HEK293 (cell line): Measurements from ENCODE around the gene P2RX6.

Experiments
- BCL11A ChIP-seq: fragments of 450-650 bp; formaldehyde crosslinking; IDR thresholded peaks from 2 replicates; pipeline ENCODE4 v1.5.1; 2016; ENCODE audit warnings: low read depth, missing biosample characterization, missing genetic modification characterization
- BCL11B ChIP-seq: fragments of 450-650 bp; formaldehyde crosslinking; IDR thresholded peaks from 2 replicates; pipeline ENCODE4 v1.5.1; 2016; ENCODE audit warnings: low read depth, missing biosample characterization, missing genetic modification characterization
- HIC1 ChIP-seq: fragments of 450-650 bp; formaldehyde crosslinking; IDR thresholded peaks from 2 replicates; pipeline ENCODE4 v1.5.1; 2016; ENCODE audit warnings: missing biosample characterization, missing genetic modification characterization
- HOXC10 ChIP-seq: sonication (generic); formaldehyde crosslinking; IDR thresholded peaks from 2 replicates; pipeline ENCODE4 v1.8.1; 2023; ENCODE audit warnings: mild to moderate bottlenecking, missing genetic modification reagents
- KLF10 ChIP-seq: fragments of 450-650 bp; IDR thresholded peaks from 2 replicates; pipeline ENCODE4 v1.5.1; 2018; ENCODE audit warnings: missing biosample characterization, mild to moderate bottlenecking, missing genetic modification characterization
- KLF8 ChIP-seq: fragments of 450-650 bp; formaldehyde crosslinking; IDR thresholded peaks from 2 replicates; pipeline ENCODE4 v1.5.1; 2016; ENCODE audit warnings: missing biosample characterization, missing genetic modification characterization
- RBAK ChIP-seq: fragments of 450-650 bp; formaldehyde crosslinking; IDR thresholded peaks from 2 replicates; pipeline ENCODE4 v1.5.1; 2016; ENCODE audit warnings: missing biosample characterization, missing genetic modification characterization
- SP2 ChIP-seq: fragments of 450-650 bp; formaldehyde crosslinking; IDR thresholded peaks from 2 replicates; pipeline ENCODE4 v1.5.1; 2016; ENCODE audit warnings: missing biosample characterization, missing genetic modification characterization
- ZBTB11 ChIP-seq: fragments of 450-650 bp; formaldehyde crosslinking; conservative IDR thresholded peaks from 2 replicates; pipeline ENCODE4 v1.5.1; 2016; ENCODE audit warnings: low read depth, missing biosample characterization, missing genetic modification characterization
- ZBTB21 ChIP-seq: fragments of 450-650 bp; formaldehyde crosslinking; IDR thresholded peaks from 2 replicates; pipeline ENCODE4 v1.5.1; 2017; ENCODE audit warnings: missing biosample characterization, missing genetic modification characterization
- ZFP69B ChIP-seq: fragments of 450-650 bp; formaldehyde crosslinking; IDR thresholded peaks from 2 replicates; pipeline ENCODE4 v1.5.1; 2016; ENCODE audit warnings: missing biosample characterization, missing genetic modification characterization
- ZNF112 ChIP-seq: fragments of 450-650 bp; formaldehyde crosslinking; IDR thresholded peaks from 2 replicates; pipeline ENCODE4 v1.5.0; 2017; ENCODE audit warnings: missing biosample characterization, missing genetic modification characterization
- ZNF138 ChIP-seq: fragments of 450-650 bp; formaldehyde crosslinking; IDR thresholded peaks from 2 replicates; pipeline ENCODE4 v1.5.1; 2016; ENCODE audit warnings: missing biosample characterization, missing genetic modification characterization, borderline replicate concordance
- ZNF146 ChIP-seq: fragments of 450-650 bp; formaldehyde crosslinking; IDR thresholded peaks from 2 replicates; pipeline ENCODE4 v1.5.1; 2016; ENCODE audit warnings: missing biosample characterization, missing genetic modification characterization
- ZNF155 ChIP-seq: fragments of 450-650 bp; formaldehyde crosslinking; IDR thresholded peaks from 2 replicates; pipeline ENCODE4 v1.5.1; 2016; ENCODE audit warnings: missing biosample characterization, missing genetic modification characterization
- ZNF157 ChIP-seq: fragments of 450-650 bp; formaldehyde crosslinking; IDR thresholded peaks from 2 replicates; pipeline ENCODE4 v1.5.1; 2016; ENCODE audit warnings: missing biosample characterization, missing genetic modification characterization
- ZNF16 ChIP-seq: fragments of 450-650 bp; formaldehyde crosslinking; IDR thresholded peaks from 2 replicates; pipeline ENCODE4 v1.5.1; 2016; ENCODE audit warnings: low read depth, missing biosample characterization, missing genetic modification characterization
- ZNF214 ChIP-seq: fragments of 450-650 bp; formaldehyde crosslinking; IDR thresholded peaks from 2 replicates; pipeline ENCODE4 v1.5.1; 2017; ENCODE audit warnings: missing biosample characterization, mild to moderate bottlenecking, missing genetic modification characterization, borderline replicate concordance
- ZNF266 ChIP-seq: fragments of 450-650 bp; formaldehyde crosslinking; IDR thresholded peaks from 2 replicates; pipeline ENCODE4 v1.5.1; 2016; ENCODE audit warnings: missing biosample characterization, missing genetic modification characterization, low read depth
- ZNF366 ChIP-seq: fragments of 450-650 bp; formaldehyde crosslinking; conservative IDR thresholded peaks from 2 replicates; pipeline ENCODE4 v1.5.1; 2016; ENCODE audit warnings: missing biosample characterization, missing genetic modification characterization
- ZNF416 ChIP-seq: fragments of 450-650 bp; formaldehyde crosslinking; IDR thresholded peaks from 2 replicates; pipeline ENCODE4 v1.5.1; 2016; ENCODE audit warnings: missing biosample characterization, missing genetic modification characterization
- ZNF514 ChIP-seq: fragments of 450-650 bp; formaldehyde crosslinking; IDR thresholded peaks from 2 replicates; pipeline ENCODE4 v1.5.1; 2016; ENCODE audit warnings: missing biosample characterization, missing genetic modification characterization
- ZNF558 ChIP-seq: fragments of 450-650 bp; formaldehyde crosslinking; IDR thresholded peaks from 2 replicates; pipeline ENCODE4 v1.5.1; 2016; ENCODE audit warnings: missing biosample characterization, missing genetic modification characterization
- ZNF677 ChIP-seq: fragments of 450-650 bp; IDR thresholded peaks from 2 replicates; pipeline ENCODE4 v1.5.0; 2018; ENCODE audit warnings: missing biosample characterization, mild to moderate bottlenecking, missing genetic modification characterization, moderate library complexity
- ZNF76 ChIP-seq: fragments of 450-650 bp; formaldehyde crosslinking; IDR thresholded peaks from 2 replicates; pipeline ENCODE4; 2016; ENCODE audit warnings: low read depth, missing biosample characterization, missing genetic modification characterization, borderline replicate concordance
- ZNF768 ChIP-seq: fragments of 450-650 bp; formaldehyde crosslinking; IDR thresholded peaks from 2 replicates; pipeline ENCODE4 v1.5.1; 2018; ENCODE audit warnings: missing biosample characterization, mild to moderate bottlenecking, missing genetic modification characterization
- ZSCAN16 ChIP-seq: fragments of 450-650 bp; formaldehyde crosslinking; IDR thresholded peaks from 2 replicates; pipeline ENCODE4 v1.5.1; 2016; ENCODE audit warnings: missing biosample characterization, missing genetic modification characterization
- ZXDB ChIP-seq: fragments of 450-650 bp; formaldehyde crosslinking; IDR thresholded peaks from 2 replicates; pipeline ENCODE4 v1.5.1; 2016; ENCODE audit warnings: missing biosample characterization, missing genetic modification characterization
- TF ChIP-seq, protein P1 (sequence below): fragments of 450-650 bp; formaldehyde crosslinking; IDR thresholded peaks from 2 replicates; pipeline ENCODE4 v1.5.1; 2017; ENCODE audit warnings: missing biosample characterization, missing genetic modification characterization
- TF ChIP-seq, protein P2 (sequence below): fragments of 450-650 bp; formaldehyde crosslinking; IDR thresholded peaks from 2 replicates; pipeline ENCODE4 v1.5.1; 2016; ENCODE audit warnings: missing biosample characterization, missing genetic modification characterization
- TF ChIP-seq, protein P3 (sequence below): fragments of 450-650 bp; formaldehyde crosslinking; IDR thresholded peaks from 2 replicates; pipeline ENCODE4 v1.5.1; 2017; ENCODE audit warnings: missing biosample characterization, missing genetic modification characterization

The P2RX6 gene

DNA sequence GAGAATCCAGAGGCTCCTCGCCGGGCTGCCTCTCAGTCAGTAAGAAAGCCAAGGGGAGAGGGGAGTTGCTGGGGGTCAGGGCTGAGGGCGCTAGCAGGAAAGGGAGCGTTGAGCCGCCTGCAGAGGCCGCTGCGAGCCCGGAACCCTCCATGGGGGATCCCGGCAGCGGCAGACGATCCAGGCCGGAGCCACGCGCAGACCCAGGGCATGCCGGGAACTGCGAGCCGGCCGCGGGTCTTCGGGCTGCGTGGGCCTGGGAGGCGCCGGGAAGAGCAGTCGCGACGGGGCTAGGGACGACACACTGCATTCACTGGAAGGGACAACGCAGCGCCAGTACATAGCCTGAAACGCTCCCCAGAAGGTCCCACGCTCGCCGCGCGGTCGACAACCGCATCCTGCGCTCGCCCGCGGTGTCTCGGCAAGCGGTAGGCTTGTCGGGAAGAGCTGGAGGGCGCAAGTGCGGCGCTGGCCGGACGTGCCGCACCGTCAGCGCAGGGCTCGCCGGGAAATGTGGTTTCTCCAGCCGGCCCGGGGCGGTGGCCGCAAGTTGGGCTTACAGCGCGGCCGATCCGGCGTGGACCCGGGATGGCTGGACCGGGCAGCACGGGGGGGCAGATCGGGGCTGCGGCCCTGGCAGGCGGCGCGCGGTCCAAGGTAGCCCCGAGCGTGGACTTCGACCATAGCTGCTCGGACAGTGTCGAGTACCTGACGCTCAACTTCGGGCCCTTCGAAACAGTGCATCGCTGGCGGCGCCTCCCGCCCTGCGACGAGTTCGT lies 33.0 kb upstream of the P2RX6 start, which contains the start of gene LZTR1 (continued):
- TF ChIP-seq ZNF214, result no peak
- TF ChIP-seq HIC1, result no peak
- no peak for TF ChIP-seq ZNF112 (tag by site-specific recombination)
- TF ChIP-seq ZNF266 (tag by site-specific recombination), result no peak
- 0 out of 2 replicates have a peak, but pooled peaks have one; percentile 10 for TF ChIP-seq ZFP69B (tag by site-specific recombination)
- no peak for TF ChIP-seq ZNF514 (tag by site-specific recombination)
- no peak for TF ChIP-seq KLF10 (tag by site-specific recombination)
- no peak for TF ChIP-seq ZNF366
- TF ChIP-seq ZNF768 (tag by site-specific recombination), result no peak; the same call in 1 of the 2 replicates
- no peak for TF ChIP-seq ZNF558 (tag by site-specific recombination)
- TF ChIP-seq BCL11A, result no peak
- 0 out of 2 replicates have a peak, but pooled peaks have one; percentile 12 for TF ChIP-seq ZNF146 (tag by site-specific recombination)
- TF ChIP-seq, protein P1, sequence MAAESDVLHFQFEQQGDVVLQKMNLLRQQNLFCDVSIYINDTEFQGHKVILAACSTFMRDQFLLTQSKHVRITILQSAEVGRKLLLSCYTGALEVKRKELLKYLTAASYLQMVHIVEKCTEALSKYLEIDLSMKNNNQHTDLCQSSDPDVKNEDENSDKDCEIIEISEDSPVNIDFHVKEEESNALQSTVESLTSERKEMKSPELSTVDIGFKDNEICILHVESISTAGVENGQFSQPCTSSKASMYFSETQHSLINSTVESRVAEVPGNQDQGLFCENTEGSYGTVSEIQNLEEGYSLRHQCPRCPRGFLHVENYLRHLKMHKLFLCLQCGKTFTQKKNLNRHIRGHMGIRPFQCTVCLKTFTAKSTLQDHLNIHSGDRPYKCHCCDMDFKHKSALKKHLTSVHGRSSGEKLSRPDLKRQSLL (tag by site-specific recombination), result no peak
- TF ChIP-seq HOXC10 (CRISPR knock-in tag), result no peak
- TF ChIP-seq ZNF155, result no peak
- peak; percentile 77 for TF ChIP-seq ZBTB11
- peak; percentile 53 for TF ChIP-seq BCL11B (tag by site-specific recombination)
- no peak for TF ChIP-seq ZNF157 (tag by site-specific recombination)
- TF ChIP-seq, protein P2, sequence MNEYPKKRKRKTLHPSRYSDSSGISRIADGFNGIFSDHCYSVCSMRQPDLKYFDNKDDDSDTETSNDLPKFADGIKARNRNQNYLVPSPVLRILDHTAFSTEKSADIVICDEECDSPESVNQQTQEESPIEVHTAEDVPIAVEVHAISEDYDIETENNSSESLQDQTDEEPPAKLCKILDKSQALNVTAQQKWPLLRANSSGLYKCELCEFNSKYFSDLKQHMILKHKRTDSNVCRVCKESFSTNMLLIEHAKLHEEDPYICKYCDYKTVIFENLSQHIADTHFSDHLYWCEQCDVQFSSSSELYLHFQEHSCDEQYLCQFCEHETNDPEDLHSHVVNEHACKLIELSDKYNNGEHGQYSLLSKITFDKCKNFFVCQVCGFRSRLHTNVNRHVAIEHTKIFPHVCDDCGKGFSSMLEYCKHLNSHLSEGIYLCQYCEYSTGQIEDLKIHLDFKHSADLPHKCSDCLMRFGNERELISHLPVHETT (tag by site-specific recombination), result peak; percentile 89
- TF ChIP-seq ZNF16 (tag by site-specific recombination), result no peak
- TF ChIP-seq, protein P3, sequence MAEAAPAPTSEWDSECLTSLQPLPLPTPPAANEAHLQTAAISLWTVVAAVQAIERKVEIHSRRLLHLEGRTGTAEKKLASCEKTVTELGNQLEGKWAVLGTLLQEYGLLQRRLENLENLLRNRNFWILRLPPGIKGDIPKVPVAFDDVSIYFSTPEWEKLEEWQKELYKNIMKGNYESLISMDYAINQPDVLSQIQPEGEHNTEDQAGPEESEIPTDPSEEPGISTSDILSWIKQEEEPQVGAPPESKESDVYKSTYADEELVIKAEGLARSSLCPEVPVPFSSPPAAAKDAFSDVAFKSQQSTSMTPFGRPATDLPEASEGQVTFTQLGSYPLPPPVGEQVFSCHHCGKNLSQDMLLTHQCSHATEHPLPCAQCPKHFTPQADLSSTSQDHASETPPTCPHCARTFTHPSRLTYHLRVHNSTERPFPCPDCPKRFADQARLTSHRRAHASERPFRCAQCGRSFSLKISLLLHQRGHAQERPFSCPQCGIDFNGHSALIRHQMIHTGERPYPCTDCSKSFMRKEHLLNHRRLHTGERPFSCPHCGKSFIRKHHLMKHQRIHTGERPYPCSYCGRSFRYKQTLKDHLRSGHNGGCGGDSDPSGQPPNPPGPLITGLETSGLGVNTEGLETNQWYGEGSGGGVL (tag by site-specific recombination), result no peak; the same call in none of the 2 replicates
- no peak for TF ChIP-seq ZNF677 (tag by site-specific recombination)
- TF ChIP-seq SP2 (tag by site-specific recombination), result 0 out of 2 replicates have a peak, but pooled peaks have one; percentile 18
- TF ChIP-seq ZXDB (tag by site-specific recombination), result peak; percentile 94
- no peak for TF ChIP-seq ZNF416 (tag by site-specific recombination)
- no peak; the same call in 1 of the 2 replicates for TF ChIP-seq ZBTB21
- TF ChIP-seq KLF8 (tag by site-specific recombination), result peak; percentile 86; the same call in 1 of the 2 replicates
- peak; percentile 99 for TF ChIP-seq ZNF76 (tag by site-specific recombination)
- peak; percentile 62; the same call in 1 of the 2 replicates for TF ChIP-seq ZSCAN16 (tag by site-specific recombination)
- TF ChIP-seq RBAK (tag by site-specific recombination), result no peak
- no peak for TF ChIP-seq ZNF138
